Stimulated activated CD4-positive, alpha-beta T cell treated with anti-CD3 and anti-CD28 coated beads, Interleukin-15, amount 100 ng/mL, for 1 hour (primary cell): ENCODE results near the gene MTX1.
"Not testable (repeated sequence)": the region's sequence is repeated elsewhere in the genome, so short reads cannot be mapped to it uniquely, and the experiment has no call there.

Experiments
- DNase-seq, 2 donors: peaks; one replicate each; pipeline ENCODE4 v3.0.0-alpha.2; 2020; ENCODE audit warnings: low read depth in 1 of 2, low spot score in 1 of 2

The MTX1 gene

DNA sequence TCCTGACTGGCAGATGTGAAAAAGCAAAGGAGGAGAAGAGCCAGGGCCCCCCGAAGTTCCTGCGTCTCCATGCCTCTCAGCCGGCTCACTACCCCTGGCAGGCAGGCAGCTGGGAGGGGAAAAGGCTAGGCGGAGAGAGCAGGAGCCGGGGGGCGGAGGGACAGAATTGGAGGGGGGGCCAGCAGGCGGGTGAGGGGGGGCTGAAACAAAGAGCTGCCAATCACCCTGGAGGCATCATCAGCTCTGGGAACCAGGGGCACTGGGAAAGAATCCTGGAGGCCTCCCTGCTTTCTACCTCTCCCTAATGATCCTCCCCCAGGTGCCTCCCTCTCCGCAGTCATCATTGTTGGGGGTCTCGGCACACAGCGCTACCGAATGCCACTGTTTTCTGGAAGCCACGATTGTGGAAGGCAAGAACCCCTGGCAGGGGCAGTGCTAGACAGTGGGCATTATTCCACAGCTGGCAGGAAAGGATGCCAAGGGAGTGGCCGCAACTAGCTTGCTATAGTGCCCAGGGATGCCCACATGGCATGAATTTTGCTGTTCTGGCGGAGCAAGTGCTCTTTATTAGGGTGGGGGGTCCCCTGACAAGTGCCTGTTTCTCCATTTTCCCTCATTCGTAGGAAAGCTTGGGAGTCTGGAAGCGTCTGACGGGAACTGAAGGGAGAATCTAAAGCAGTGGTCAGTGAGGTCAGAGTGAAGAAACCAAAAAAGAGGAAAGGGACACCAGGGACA lies 522 bp upstream of the MTX1 start, which contains the start of gene THBS3:
TSS of gene THBS3 (minus strand) at position 92 of the 735 bp plus-strand sequence. CDS start at position 71, 21 bp downstream.
- no peak for DNase-seq

DNA sequence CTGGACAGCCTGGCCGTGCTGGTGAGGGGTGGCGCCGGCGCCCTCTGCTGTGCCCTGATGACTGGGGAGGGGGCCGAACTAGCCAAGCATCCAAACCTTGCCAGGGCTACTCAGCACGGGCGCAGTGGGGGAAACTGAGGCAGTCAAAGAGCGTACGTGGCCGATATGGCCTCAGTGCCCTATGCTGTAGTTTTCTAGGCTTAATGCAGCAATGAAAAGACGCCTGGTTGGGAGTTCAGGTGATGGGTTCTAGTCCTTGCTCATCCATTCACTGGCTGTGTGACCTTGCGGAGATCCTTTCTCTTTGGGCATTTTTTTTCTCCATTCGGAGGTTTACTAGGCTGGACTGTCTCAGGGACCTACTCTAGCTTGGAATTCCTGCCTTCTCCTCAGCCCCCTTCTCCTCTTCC lies 822 bp downstream of the MTX1 start:
- DNase-seq, result no peak

DNA sequence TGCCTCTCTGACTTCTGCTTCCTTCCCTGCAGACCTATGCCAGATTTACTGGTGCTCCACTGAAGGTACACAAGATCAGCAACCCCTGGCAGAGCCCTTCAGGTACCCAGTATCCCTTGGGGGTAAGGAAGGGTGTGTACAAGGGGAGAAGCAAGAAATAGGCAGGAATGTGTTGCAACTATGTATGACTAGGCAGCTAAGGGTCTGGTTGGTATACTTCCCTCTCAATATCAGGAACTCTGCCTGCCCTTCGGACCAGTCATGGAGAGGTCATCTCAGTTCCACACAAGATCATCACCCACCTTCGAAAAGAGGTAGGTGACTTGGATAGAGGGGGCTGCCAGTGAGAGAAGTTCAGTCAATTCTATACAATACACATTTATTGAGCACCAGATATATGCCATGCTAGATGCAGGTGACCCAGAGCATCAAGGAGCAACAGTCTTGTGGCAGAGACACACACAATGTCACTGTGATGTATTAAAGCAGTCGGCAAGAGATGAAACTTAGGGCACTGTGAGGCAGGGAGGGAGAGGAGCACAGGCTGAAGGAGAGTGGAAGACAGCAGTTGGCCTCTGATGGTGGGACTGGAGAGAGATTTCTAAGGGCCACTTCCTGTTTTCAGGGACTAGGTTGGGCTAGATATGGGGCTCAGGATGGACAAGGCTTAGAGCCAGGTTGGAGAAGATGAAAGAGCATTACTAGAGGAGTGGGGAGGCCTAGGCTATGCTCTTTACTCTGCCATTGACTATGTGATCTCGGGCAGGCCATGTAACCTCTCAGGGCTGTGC lies 2.0 kb downstream of the MTX1 start:
- no peak for DNase-seq

DNA sequence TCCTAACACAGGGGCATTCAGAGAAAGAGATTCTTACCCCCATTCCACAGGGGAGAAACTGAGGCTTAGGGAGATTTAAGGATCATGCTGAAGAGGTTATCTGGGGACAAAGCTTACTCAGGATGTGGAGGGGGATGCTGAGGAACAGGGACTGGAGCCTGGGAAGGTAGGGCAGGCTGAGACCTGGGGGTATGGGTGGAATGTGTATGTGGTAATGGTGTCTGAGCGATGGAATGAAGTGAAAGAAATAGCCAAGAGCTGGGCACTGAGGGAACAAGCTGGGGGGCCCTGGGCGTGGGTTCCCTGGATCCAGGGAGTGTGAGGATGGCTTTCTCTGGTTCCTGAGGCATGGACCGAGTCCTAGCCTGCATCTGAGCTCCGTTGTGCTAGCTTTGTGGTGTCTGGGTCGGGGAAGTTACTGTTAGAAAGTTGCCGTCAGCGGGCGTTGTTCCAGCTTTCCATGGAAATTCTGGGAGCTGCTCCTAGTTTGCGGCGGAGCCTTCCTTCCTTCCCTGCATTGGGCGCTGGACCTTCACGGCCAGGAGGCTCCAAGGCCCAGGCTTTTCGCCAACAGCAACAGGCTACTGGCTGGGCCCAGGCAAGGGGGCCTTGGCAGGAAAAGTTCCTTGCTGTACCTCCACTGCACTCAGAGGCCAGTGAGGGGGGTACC lies 3.0 kb downstream of the MTX1 start:
- not testable (repeated sequence) for DNase-seq

DNA sequence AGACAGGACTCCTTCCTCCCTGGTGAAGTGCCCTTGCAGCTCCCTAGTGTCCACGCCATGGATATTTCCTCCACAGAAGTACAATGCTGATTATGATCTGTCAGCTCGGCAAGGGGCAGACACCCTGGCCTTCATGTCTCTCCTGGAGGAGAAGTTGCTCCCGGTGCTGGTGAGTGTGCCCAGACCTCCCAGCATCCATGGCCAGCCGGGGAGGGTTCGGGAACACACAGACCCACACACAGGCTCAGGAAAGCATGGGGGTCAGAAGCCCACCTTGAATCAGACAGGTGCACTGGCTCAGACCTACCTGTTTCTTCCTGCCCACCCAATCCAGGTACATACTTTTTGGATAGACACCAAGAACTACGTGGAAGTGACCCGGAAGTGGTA lies 3.6 kb downstream of the MTX1 start:
- DNase-seq, result not testable (repeated sequence)

DNA sequence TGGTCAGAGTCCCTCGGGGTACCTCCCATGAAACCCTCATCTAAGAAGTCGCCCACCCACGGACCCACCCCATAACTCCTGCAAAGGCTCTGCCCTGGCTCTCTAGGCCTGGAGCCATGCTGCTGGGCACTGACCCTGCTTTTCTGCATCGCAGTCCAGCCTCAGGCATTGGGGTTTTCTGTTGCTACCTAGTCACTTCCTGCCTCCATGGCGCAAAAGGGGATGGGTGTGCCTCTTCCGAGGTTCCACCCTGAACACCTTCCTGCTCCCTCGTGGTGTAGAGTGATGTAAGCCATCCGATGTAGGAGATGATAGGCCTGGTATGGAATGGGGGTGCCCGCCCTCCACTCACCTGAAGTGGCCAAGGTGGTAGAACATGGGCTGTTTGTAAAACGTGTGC lies 6.2 kb downstream of the MTX1 start:
- DNase-seq, result not testable (repeated sequence)

DNA sequence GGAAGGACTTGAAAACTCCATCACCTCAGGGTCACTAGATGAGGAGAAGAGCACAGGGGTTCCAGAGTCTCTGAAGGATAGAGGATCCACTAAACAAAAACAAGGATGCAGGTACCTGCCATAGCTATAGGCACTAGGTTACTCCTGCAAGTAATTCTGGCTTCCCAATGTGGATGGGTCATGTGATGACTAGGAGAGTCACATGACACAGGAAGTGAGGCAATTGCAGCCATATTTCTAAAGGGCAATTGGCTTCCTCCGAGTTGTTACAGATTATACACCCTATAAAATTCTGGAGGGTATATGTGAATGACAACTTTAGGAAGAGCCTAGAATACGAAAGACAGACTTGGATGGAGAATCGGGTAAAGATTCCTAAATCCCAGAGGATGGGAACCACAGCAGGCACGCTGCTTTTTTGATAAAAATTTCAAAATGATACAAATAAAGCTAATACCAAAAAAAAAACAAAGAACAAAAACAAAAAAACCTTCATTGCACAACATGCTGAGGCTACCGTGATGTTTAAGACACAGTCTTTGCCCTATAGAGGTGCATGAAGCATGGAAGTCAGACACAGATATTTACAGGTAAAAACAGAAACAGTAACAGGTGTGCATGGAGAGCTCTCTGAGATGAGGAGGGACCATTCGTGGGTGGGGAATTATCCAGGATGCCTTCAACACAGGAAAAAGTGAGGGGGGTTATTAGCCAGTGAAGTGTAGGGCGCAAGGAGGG lies 10.5 kb downstream of the MTX1 start:
- no peak for DNase-seq

DNA sequence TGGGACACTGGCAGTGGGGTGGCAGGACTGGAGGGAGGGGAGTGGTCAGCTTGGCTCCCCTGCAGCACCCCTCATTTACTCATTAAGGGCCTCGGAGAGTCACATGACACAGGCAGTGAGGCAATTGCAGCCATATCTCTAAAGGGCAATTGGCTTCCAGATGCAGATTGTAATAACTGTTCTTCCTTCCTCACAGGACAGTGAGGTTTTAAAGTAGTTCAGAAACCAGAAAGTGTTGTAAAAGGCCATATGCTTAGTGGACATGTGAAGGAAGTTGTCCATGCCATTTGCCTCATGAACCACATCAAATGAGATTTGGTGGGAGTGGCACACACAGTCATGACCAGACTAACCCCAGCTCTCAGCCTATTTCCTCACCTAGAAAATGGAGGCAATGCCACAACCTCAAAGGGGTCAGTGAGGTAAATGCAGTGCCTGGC lies 11.1 kb downstream of the MTX1 start:
- no peak for DNase-seq

DNA sequence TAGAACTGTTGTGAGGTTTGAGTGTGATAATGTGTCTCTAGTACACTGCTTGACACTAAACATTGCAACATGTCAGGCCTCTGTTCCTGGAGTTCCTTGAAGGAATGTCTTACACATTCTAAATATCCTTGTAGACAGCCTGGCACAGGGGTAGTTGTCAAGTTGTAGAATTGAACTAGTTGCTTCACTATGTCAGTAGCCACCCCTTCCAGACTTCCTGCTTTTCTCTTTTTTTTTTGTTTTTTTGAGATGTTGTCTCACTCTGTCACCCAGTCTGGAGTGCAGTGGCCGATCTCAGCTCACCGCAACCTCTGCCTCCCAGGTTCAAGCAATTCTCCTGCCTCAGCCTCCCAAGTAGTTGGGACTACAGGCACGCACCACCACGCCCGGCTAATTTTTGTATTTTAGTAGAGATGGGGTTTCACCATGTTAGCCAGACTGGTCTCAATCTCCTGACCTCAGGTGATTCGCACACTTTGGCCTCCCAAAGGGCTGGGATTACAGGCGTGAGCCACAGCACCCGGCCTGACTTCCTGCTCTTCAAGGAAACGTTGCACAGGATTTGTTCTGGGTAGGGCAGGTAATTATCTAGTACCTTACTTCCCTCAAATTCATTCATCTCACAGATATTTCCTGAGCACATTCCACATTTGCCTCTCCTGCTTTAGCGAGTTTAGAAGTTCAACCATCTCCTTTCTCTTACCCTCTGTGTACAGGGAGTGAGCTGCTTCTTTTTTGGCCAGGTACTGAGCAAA lies 11.9 kb downstream of the MTX1 start:
- not testable (repeated sequence) for DNase-seq

DNA sequence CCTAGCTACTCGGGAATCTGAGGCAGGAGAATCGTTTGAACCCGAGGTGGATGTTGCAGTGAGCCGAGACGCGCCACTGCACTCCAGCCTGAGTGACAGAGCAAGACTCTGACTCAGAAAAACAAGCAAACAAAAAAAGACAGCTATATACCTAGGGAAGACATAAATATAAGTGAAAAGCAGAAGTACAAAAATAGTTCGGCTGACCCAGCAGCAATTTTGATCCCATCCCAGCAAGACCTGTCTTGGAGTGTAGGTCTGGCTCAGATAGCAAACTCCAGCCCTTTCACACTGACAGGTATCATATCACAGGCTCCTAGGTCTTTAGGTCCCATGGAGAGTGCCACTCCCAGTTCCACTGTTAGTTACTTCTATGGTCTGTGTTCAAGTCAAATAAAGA lies 14.6 kb downstream of the MTX1 start:
- no peak for DNase-seq

DNA sequence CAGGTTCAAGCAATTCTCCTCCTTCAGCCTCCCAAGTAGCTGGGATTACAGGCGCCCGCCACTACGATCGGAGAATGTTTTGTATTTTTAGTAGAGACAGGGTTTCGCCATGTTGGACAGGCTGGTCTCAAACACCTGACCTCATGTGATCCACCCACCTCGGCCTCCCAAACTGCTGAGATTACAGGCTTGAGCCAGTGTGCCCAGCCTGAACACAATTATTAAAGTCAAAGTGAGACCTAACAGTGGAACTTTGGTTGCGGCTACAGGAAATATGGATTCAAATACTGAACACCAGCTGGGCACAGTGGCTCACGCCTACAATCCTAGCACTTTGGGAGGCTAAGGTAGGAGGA lies 16.9 kb downstream of the MTX1 start:
- not testable (repeated sequence) for DNase-seq

DNA sequence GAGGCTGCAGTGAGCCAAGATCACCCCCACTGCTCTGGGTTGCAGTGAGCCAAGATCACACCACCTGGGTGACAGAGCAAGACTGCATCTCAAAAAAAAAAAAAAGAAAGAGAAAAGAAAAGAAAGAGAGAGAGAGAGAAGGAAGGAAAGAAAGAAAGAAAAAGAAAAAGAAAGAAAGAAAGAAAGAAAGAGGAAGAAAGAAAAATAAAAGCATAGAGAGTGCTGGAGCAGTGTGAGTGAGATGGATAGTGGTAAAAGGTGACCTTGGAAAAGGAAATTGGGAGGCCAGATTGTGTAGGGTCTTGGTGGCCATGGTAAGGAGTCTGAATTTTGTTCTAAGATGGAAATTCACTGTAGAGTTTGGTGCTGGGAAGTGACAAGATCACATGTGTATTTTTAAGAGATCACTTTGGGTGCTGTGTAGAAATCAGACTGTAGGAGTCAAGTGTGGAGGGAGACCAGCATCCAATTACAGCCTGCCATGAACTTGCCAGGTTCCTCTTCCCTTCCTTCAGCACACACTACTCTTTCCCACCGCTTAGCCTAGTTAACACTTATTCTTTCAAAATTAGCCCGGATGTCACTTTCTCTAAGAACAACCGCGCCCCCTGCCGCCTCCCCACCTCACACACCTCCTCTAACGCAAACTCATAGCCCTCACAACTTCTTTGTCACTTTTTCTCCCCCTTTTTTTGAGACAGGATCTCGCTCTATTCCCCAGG lies 17.9 kb downstream of the MTX1 start:
- peak; percentile 68 to 71 for DNase-seq

DNA sequence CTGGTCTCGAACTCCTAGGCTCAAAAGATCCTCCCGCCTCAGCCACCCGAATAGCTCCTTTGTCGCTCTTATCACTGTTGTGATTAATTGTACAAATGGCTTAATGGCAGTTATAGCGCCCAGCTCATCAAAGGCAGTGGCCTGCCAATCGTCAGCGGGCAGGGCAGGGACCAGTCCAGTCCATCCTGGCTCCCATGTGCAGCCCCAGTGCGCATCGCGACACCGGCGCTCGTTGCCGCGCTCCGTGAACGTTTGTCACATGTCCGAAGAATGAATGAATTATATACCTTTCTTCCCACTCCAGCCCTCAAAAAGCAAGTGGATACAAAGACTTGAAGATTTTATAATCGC lies 18.4 kb downstream of the MTX1 start:
- no peak for DNase-seq

DNA sequence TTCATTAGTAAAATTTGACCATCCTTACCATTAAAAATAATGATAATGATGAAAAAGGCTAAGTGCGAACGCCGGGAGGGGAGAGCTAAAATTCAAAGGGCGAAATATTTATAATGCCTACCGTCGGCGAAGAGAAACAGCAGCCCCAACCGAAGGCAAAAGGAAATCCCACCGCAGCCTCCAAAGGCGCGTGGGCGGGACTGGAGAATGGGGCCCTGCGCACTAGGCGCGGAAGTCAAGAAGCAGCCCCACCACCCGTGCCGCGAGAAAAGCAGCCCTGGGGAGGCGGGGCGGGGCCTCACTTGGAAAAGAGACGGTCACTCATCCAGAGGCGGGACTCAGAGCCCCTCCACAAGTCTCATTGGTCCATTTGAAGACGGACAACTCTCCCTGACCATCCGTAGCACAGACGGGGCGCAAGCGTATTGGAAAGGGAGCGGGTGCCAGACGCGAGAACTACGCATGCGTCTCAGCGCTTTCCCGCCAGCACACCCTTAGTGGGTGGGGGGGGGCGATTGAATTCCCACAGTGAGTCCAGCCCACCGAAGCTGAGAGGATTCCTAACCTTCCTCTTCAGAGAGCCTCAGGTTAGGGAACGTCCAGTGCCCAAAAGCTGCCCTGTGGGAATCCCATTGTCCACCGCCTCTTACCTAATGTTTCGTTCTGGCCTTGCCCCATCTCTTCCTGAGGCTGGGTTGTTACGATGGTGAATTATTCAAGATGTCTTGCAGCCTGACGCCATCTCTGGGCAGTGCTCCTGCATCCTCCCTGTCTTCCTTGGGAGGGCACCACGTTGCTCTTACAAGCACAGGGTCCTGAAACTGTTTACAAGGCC lies 19.0 kb downstream of the MTX1 start:
- DNase-seq, result peak; percentile 94 to 98

DNA sequence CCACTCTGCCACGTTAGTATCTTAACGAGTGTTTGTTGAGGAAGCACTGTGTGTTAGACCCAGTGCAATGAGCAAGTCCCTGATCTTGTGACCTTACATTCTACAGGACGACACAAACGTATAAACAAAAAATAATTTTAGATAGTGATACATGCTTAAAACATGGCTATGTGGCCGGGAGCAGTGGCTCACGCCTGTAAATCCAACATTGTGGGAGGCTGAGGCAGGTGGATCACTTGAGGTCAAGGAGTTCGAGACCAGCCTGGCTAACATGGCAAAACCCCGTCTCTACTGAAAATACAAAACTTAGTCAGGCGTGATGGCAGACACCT lies 19.6 kb downstream of the MTX1 start:
- no peak for DNase-seq

DNA sequence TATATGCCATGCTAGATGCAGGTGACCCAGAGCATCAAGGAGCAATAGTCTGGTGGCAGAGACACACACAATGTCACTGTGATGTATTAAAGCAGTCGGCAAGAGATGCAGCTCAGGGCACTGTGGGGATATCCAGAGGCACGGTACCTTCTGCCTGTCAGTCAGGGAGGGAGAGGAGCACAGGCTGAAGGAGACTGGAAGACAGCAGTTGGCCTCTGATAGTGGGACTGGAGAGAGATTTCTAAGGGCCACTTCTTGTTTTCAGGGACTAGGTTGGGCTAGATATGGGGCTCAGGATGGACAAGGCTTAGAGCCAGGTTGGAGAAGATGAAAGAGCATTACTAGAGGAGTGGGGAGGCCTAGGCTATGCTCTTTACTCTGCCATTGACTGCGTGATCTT lies 22.8 kb downstream of the MTX1 start:
- not testable (repeated sequence) for DNase-seq

DNA sequence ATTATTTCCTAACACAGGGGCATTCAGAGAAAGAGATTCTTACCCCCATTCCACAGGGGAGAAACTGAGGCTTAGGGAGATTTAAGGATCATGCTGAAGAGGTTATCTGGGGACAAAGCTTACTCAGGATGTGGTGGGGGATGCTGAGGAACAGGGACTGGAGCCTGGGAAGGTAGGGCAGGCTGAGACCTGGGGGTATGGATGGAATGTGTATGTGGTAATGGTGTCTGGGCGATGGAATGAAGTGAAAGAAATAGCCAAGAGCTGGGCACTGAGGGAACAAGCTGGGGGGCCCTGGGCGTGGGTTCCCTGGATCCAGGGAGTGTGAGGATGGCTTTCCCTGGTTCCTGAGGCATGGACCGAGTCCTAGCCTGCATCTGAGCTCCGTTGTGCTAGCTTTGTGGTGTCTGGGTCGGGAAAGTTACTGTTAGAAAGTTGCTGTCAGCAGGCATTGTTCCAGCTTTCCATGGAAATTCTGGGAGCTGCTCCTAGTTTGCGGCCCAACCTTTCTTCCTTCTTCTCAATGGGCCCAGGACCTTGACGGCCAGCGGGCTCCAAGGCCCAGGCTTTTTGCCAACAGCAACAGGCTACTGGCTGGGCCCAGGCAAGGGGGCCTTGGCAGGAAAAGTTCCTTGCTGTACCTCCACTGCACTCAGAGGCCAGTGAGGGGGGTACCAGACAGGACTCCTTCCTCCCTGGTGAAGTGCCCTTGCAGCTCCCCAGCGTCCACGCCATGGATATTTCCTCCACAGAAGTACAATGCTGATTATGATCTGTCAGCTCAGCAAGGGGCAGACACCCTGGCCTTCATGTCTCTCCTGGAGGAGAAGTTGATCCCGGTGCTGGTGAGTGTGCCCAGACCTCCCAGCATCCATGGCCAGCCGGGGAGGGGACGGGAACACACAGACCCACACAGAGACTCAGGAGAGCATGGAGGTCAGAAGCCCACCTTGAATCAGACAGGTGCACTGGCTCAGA lies 23.8 kb downstream of the MTX1 start:
- not testable (repeated sequence) for DNase-seq

DNA sequence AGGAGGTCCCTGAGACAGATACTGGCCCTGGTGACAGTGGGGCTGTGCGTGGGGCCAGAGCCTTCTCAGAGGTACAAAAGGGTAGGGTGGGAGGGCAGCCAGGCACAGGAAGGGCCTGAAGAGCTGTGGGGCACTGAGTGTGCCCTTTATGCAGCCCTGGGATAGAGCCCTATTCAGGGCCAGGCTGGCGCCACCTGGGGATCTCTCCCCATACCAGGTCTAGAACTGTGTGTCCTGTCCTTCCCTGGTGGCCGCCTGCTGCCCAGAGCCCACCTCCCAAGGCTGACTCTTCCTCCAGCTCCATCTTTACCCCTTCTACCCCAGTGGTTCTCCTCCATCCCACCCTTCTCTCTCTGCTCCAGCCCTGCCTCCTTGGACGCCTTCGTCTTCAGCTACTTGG lies 25.0 kb downstream of the MTX1 start:
- not testable (repeated sequence) for DNase-seq
